Measurements from ENCODE around the gene LYSMD2. TPM values are rescaled to one million over a fixed set of nuclear protein-coding genes. Genes with fewer than 3 reads are reported as not detected.
A peak's percentile ranks its signal among the peaks of the same experiment; 100 is the strongest.

The LYSMD2 gene
- polyA plus RNA-seq, 3 donors: 33.2 to 64.7 (median 50.5) TPM

- no peak for TF ChIP-seq CTCF (IDR thresholded peaks at IDR 0.05)
- no peak overlapping the region for H3K9ac ChIP-seq (ENCODE audit: insufficient read depth, low read length, poor library complexity, severe bottlenecking)
These were observed 2.0 kb downstream of the LYSMD2 start for GRCh38 chr15:51735228-51736010.

GRCh38 chr15:51732646-51733045 lies 4.8 kb downstream of the LYSMD2 start:
- DNase-seq: no peak
- Mint-ChIP-seq H3K36me3 (peaks cover 37 to 41% of the 10 kb centered on the region in 2 donors), H3K27ac (peak overlapping the region in 5 of 7 donors; percentile 95 to 99 (median 96)), H3K4me3 (peak overlapping the region; percentile 35 to 67), H3K9me3 (peaks cover 0 to 3% (median 0%) of the 10 kb centered on the region in 7 donors), H3K27me3 (ENCODE audit: low read depth in 3 of 3) (peaks cover 0 to 3% (median 2%) of the 10 kb centered on the region in 3 donors), H3K4me1 (peaks cover 68% of the 10 kb centered on the region)
- Histone ChIP-seq H3K4me1 (ENCODE audit: control insufficient read depth in 1 of 2, insufficient read depth in 2 of 2, low read length in 2 of 2) (peaks cover 60 to 69% of the 10 kb centered on the region in 2 donors), H2AFZ (ENCODE audit: insufficient read depth, low read depth, low read length, poor library complexity, severe bottlenecking) (no peak overlapping the region), H3K9ac (ENCODE audit: insufficient read depth, low read length, poor library complexity, severe bottlenecking) (no peak overlapping the region), H3K27me3 (ENCODE audit: control insufficient read depth in 2 of 2, insufficient read depth in 2 of 2, low read length in 2 of 2) (no peaks in the 10 kb centered on the region), H4K20me1 (ENCODE audit: insufficient read depth, low read length) (peaks cover 27% of the 10 kb centered on the region), H3K36me3 (replicated peaks in 1 of 2; ENCODE audit: control insufficient read depth in 1 of 2, insufficient read depth in 2 of 2, low read length in 2 of 2) (peaks cover 0 to 7% of the 10 kb centered on the region in 2 donors), H3K79me2 (ENCODE audit: insufficient read depth, low read length) (peaks cover 87% of the 10 kb centered on the region), H3K4me3 (replicated peaks in 1 of 3; ENCODE audit: low read depth in 2 of 3, low read length in 3 of 3) (peak overlapping the region in 1 of 3 experiments; percentile 80), H3K9me3 (replicated peaks in 1 of 2; ENCODE audit: control insufficient read depth in 1 of 2, insufficient read depth in 1 of 2, low read length in 2 of 2) (no peaks in the 10 kb centered on the region), H3K27ac (ENCODE audit: low read depth in 1 of 2, low read length in 2 of 2) (peak overlapping the region in 1 of 2 donors; percentile 92), H3K4me2 (replicated peaks; ENCODE audit: extremely low read depth, low read length, poor library complexity, severe bottlenecking) (peak overlapping the region; percentile 87)
- WGBS (ENCODE audit: insufficient coverage): 20% methylated on average over 2 of the region's 2 CpGs
- no peak for TF ChIP-seq CTCF (IDR thresholded peaks at IDR 0.05)
- intact Hi-C loops (cut with micrococcal nuclease): loop anchor here in 1 of 2 donors (10.0 kb wide), 1 partner anchor 108 kb away; the partner anchor contains the start of gene DMXL2

More at GRCh38 chr15:51735228-51736010, 2.0 kb downstream of the LYSMD2 start:
- Mint-ChIP-seq H3K9me3 (no peaks in the 10 kb centered on the region), H3K27me3 (ENCODE audit: low read depth in 3 of 3) (peaks cover 0 to 4% (median 2%) of the 10 kb centered on the region in 3 donors), H3K4me1 (peaks cover 71% of the 10 kb centered on the region), H3K27ac (peak overlapping the region in 6 of 7 donors; percentile 46 to 91 (median 70)), H3K36me3 (peaks cover 27 to 37% of the 10 kb centered on the region in 2 donors), H3K4me3 (peak overlapping the region; percentile 87 to 95)
- peak overlapping the region; percentile 91 for H3K4me2 ChIP-seq (replicated peaks; ENCODE audit: extremely low read depth, low read length, poor library complexity, severe bottlenecking)
- no peaks in the 10 kb centered on the region for H3K36me3 ChIP-seq (replicated peaks in 1 of 2; ENCODE audit: control insufficient read depth in 1 of 2, insufficient read depth in 2 of 2, low read length in 2 of 2)
- H3K27ac ChIP-seq (ENCODE audit: low read depth in 1 of 2, low read length in 2 of 2): peak overlapping the region in 1 of 2 donors; percentile 73
- H4K20me1 ChIP-seq (ENCODE audit: insufficient read depth, low read length): peaks cover 7% of the 10 kb centered on the region
- intact Hi-C loops (cut with micrococcal nuclease): loop anchor here in 1 of 2 donors (10.0 kb wide), 1 partner anchor 111 kb away; the partner anchor contains the start of gene DMXL2
- peak in 2 of 3 donors; percentile 10 to 38 for DNase-seq
- no peaks in the 10 kb centered on the region for H3K27me3 ChIP-seq (ENCODE audit: control insufficient read depth in 2 of 2, insufficient read depth in 2 of 2, low read length in 2 of 2)
- H3K9me3 ChIP-seq (replicated peaks in 1 of 2; ENCODE audit: control insufficient read depth in 1 of 2, insufficient read depth in 1 of 2, low read length in 2 of 2): no peaks in the 10 kb centered on the region
- peaks cover 62 to 71% of the 10 kb centered on the region in 2 donors for H3K4me1 ChIP-seq (ENCODE audit: control insufficient read depth in 1 of 2, insufficient read depth in 2 of 2, low read length in 2 of 2)
- no peak overlapping the region for H2AFZ ChIP-seq (ENCODE audit: insufficient read depth, low read depth, low read length, poor library complexity, severe bottlenecking)
- peak overlapping the region in 2 of 3 experiments; percentile 78 to 88 for H3K4me3 ChIP-seq (replicated peaks in 1 of 3; ENCODE audit: low read depth in 2 of 3, low read length in 3 of 3)
- peaks cover 59% of the 10 kb centered on the region for H3K79me2 ChIP-seq (ENCODE audit: insufficient read depth, low read length)
- WGBS (ENCODE audit: insufficient coverage): 0% methylated on average over 1 of the region's 5 CpGs

Measured in CD14-positive monocyte (primary cell).